SK-N-SH treated with all-trans-retinoic acid at 6 μM for 48 hours (cell line): ENCODE measurements around the gene CCM2.

Experiments used
- ARNTL ChIP-seq: fragments of 450-650 bp; formaldehyde crosslinking; IDR thresholded peaks from 2 replicates; pipeline ENCODE4 v1.5.0; 2020; ENCODE audit warnings: low read depth, mild to moderate bottlenecking, moderate library complexity, borderline replicate concordance
- CREB5 ChIP-seq: fragments of 250-450 bp; sonication (Bioruptor Pico); IDR thresholded peaks from 2 replicates; pipeline ENCODE4 v1.5.1; 2020; ENCODE audit warnings: low read depth, mild to moderate bottlenecking, moderate library complexity
- CSRNP3 ChIP-seq: fragments of 250-450 bp; sonication (Bioruptor Pico); IDR thresholded peaks from 2 replicates; pipeline ENCODE4 v1.5.1; 2021; ENCODE audit warnings: mild to moderate bottlenecking, moderate library complexity
- PATZ1 ChIP-seq: fragments of 250-450 bp; sonication (Bioruptor Pico); IDR thresholded peaks from 2 replicates; pipeline ENCODE4 v1.8.0; 2020; ENCODE audit warnings: mild to moderate bottlenecking, moderate library complexity, borderline replicate concordance
- RARB ChIP-seq: fragments of 250-450 bp; sonication (Bioruptor Pico); IDR thresholded peaks from 2 replicates; pipeline ENCODE4 v1.8.0; 2021; ENCODE audit warnings: mild to moderate bottlenecking, moderate library complexity
- TSHZ2 ChIP-seq: fragments of 250-450 bp; sonication (Bioruptor Pico); IDR thresholded peaks from 2 replicates; pipeline ENCODE4 v1.5.0; 2020; ENCODE audit warnings: mild to moderate bottlenecking, moderate library complexity
- ZFP3 ChIP-seq: fragments of 250-450 bp; sonication (Bioruptor Pico); IDR thresholded peaks from 2 replicates; pipeline ENCODE4 v1.5.0; 2020; ENCODE audit warnings: mild to moderate bottlenecking, moderate library complexity

GRCh38 chr7:45072131-45073030 is 72.4 kb downstream of the CCM2 start:
- no peak for TF ChIP-seq CSRNP3 (CRISPR knock-in tag)
- TF ChIP-seq ARNTL (CRISPR knock-in tag): no peak
- no peak for TF ChIP-seq PATZ1 (CRISPR knock-in tag)
- no peak for TF ChIP-seq ZFP3 (CRISPR knock-in tag)
- no peak for TF ChIP-seq CREB5 (CRISPR knock-in tag)
- TF ChIP-seq RARB: no peak
- no peak for TF ChIP-seq TSHZ2
